Superior temporal gyrus (tissue), 1 donor: ENCODE measurements around the gene PAPOLA.

Source experiments
- DNase-seq: peaks from one replicate; pipeline ENCODE4 v3.0.0-alpha.2; 2016; ENCODE audit errors: extremely low spot score

The PAPOLA gene

DNA sequence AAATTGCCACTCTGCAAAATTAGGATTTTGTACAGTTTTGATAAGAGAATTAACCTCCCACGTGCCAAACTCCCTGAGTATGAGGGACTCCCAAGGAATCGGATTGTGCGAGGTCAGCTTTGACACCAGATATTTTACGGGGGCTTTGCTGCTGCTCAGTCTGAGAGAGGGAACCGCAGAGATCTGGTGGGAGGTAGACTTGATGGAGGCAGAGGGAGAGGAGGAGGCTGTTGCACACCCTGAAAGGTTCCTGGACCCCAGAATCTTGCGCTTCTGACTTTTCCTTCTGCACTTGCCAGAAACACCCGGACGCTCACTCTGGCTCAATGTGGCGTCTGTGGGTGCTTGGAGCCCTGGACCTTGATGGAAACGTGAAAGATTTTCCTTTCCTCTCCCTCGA, 83.9 kb downstream of the PAPOLA start:
- no peak for DNase-seq

DNA sequence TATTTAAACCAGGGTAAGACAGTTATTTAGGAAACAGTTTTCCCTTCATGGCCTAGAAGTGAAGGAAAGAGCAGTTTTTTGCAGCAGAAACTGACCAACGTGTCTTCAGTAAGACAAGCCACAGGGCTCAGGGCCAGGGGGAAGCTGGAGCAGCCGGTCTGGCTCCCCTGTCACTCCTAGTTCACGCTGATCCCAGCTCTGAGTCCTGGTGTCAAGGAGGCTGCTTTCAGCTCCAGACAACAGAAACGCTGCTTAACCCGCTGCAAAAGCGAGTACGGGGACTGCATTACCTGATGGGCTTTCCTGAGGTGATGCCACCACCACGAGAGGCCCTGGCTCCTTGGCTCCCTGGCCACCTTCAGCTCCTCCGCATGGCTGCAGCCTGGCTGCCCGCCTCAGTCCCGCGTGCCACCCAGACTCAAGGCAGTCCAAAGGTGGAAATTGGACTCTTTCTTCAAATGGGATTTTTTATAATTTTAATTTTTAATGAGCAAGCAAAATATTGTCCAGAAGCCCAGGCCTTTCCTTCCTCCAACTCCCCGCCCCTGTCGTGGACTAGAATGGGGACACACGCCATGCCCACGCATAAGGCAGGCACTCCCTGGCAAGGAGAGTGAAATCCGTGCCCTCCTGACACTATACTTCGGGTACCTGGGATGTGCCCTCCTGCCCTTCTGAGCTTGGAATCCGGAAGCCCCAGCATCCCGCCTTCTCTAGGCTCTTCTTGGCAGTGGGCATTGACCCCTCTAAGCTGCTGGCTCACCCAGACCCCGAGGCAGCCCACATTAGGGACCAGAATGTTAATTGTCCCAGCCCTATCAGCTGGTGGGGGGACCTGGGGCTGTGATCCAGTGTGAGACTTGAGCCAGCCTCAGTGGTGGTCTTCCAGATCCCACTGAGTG, 85.0 kb downstream of the PAPOLA start:
- DNase-seq: no peak

GRCh38 chr14:96587823-96588385, 85.7 kb downstream of the PAPOLA start:
- DNase-seq: no peak

GRCh38 chr14:96588410-96589257, 86.5 kb downstream of the PAPOLA start:
- DNase-seq: no peak

DNA sequence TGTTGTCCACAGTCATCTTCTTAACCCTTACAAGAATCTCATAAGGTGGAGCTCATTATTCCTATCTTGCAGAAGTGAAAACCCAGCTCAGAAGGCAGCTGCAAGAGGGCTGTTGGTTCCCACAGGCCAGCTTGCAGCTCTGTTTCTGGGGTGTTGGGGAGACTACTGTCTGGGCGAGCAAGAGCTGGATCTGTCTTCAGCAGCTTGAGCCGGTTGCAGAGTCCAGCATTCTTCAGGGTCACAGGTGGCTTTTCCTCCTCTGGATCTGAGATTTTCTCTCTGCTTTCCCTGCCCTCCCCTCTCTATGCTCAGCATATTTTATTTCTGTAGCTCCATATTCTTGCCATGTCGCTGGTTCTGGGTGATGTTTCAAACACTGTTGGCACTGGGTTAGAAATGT, 87.4 kb downstream of the PAPOLA start:
- DNase-seq: no peak

DNA sequence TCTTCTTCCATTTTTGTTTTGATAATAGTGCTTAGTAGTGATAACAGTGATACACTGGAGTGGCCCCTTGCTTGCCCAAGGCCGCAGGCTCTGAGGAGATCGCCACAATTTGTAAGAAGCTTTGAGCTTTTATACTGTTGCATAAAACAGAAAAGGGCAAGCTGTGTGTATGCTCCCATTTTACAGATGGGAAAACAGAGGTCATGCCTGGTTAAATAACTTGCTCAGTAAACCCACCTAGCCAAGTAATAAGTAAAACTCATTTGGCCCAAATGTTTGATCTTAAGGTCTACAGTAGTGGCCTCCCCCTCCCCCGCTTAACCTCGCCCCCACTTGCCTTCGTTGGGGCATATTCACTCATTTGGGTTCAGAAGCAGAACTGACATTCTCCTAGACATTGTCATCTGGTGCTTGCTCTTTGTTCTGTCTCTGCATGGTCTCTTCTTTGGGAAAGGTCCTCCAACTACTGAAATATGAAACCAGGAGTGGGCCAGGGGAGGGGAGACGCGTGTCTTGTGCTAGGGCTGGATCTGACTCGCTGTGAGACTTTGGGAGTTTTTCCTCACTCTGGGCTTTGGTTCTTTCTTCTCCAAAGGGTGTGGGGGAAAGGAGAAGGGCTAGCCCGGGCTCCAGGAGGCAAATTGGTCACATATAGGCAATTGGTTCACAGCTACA, 88.1 kb downstream of the PAPOLA start:
- no peak for DNase-seq

DNA sequence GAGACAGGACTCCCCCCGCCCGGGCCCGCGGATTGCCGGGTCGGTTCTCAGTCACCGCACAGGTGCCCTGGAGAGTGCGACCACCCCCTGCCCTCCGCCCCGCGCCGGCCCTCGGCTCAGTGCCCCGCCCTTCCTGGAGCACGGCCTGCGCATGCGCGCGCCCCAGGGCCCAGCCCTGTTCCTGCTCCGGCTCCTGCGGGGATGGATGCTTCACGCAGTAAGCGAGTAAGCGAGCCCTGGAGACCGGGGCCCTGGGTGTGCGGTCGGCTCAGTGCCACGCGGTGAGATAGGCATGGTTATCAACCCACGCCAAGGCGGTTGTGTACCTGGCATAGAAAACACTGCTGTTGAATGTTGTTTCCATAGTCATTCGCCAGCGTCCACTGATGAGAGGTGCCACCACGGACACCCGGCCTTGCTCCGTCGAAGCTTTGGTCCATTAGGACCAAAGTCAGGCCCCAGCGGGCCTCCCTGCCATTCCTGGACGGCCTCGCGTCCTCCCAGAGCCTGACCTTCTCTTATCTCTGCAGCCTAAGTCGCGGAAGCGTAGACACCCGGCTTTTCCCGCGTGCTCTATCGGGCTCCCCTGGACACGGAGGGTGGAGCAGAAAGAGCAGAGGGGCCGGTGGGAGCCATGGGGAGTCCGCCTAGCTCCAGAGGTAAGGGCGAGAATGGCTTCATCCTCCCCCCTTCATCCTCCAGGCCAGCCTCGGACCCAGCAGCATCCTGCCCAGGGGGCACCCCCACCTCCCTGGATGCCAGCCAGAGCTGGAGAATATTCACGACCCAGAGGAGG, 90.6 kb downstream of the PAPOLA start:
- no peak for DNase-seq

DNA sequence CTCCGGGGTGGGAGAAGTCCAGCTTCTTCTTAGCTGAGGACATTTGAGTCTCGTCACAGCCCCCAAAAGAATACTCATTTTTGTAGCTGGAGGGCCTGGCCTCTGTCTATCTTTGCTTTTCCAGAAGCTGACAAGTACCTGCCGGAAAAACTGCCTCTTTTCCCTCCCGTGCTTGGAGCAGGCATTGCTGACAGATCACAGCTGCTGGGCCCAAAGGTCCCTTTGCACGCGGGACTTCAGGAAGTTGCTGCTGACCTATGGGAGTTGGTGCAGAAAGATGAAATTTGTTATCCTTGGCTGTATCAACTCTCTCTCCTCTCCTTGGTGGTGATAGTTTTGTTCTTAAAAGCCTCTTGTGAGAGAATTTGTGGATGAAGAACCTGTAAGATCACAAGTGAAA, 92.8 kb downstream of the PAPOLA start:
- no peak for DNase-seq

DNA sequence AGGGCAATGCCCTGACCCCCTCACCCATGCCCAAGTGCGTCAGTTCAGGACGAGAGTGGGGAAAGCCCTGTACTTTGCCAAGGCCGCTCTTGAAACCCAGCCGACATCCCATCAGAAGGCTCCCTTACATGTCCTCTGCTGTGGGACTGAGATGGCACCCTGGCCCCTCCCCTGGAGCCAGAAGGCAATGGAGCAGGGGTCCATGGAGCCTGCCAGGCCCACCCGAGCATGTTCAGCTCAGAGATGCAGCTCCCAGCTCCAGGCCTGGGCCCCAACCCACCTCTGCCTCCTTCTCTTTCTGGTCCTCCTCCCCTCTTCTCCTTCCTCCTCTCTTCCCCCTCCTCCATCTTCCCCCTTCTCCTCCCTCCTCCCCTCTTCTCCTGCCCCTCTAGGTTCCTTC, 95.5 kb downstream of the PAPOLA start:
- DNase-seq: no peak

DNA sequence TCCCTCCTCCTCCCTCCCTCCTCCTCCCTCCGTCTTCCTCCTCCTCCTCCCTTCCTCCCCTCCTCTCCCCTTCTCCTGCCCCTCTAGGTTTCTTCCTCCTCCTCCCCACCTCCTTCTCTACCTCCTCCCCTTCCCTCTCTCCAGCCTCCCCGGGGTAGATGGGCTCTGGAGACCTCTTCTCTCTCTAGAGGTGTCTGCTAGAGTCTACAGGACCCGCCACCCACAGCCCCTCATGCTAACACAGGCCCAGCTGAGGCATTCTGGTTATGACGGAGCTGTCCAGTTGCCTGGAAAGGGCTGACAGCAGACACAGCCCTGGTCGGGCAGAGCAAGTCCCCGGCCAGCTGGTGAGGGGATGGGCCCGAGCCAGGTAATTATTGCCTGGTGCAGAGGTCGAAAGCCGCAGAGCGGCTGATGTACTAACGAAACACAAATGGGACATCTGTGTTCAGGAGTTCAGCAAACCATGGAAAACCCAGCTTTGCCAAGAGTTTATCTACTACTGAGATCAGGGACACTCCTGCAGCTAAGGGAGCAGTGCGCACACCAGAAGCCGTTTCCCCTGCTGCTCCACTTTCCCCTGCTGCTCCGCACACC, 96.2 kb downstream of the PAPOLA start:
- DNase-seq: no peak

GRCh38 chr14:96599076-96599475, 96.9 kb downstream of the PAPOLA start:
- no peak for DNase-seq

GRCh38 chr14:96602186-96602585, 100.0 kb downstream of the PAPOLA start:
- DNase-seq: no peak

- DNase-seq: no peak
Measured at GRCh38 chr14:96603350-96604255, 101.4 kb downstream of the PAPOLA start.

DNA sequence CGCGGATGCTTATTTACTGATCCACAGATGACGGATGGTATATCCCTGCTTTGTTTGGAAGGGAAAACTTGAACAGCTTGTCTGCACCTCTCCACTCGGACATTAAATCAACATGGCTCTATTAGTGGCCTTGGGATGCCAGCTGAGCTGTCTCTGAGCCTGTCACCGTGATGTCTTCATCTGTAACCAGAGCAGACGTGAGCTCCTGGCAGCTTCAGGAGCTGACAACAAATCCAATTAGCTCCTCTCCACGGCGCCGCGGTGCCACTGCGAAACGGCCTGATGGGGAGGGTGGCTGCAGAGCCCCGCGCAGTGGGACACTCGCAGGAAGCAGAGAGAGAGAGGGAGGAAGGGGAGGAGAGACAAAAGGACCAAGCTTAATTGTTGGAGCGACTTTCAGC, 112.3 kb downstream of the PAPOLA start:
- no peak for DNase-seq

- DNase-seq: no peak
Measured at GRCh38 chr14:96616161-96616721, 114.1 kb downstream of the PAPOLA start.
